NCI-H1048 (cell line): Measurements from ENCODE around the gene CLEC4M.
"Not testable (repeated sequence)": the region's sequence is repeated elsewhere in the genome, so short reads cannot be mapped to it uniquely, and the experiment has no call there.

Experiments
- DNase-seq: peaks from one replicate; lab custom pipeline; 2025; lab: John Stamatoyannopoulos, UW

CLEC4M gene

DNA sequence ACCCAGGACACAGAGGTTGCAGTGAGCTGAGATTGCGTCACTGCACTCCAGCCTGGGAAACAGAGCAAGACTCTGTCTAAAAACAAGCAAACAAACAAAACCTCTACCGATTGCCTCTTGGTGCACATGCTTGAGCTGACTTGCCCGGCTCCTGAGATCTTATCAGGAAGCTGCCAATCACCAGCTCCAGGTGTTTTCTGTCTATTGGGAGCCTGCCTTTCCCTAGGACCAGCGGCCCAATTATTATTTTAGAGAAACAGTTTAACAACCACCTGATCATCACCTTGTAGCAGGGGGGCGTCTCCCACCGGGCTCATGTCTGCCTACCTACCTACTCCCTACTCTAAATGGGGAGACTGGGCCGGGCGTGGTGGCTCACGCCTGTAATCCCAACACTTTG, 10.8 kb downstream of the CLEC4M start:
- no peak for DNase-seq

DNA sequence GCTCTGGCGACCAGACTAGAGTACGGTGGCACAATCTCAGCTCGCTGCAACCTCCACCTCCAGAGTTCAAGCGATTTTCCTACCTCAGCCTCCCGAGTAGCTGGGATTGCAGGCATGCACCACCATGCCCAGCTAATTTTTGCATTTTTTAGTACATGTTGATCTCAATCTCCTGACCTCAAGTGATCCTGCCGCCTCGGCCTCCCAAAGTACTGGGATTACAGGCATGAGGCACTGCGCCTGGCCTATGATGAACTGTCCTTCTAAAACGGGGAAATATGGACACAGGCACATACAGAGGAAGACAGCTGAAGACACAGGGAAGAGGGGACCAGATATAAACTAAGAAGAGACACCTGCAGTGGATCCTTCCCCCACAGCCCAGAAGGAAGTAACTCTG, 12.7 kb downstream of the CLEC4M start:
- no peak for DNase-seq

DNA sequence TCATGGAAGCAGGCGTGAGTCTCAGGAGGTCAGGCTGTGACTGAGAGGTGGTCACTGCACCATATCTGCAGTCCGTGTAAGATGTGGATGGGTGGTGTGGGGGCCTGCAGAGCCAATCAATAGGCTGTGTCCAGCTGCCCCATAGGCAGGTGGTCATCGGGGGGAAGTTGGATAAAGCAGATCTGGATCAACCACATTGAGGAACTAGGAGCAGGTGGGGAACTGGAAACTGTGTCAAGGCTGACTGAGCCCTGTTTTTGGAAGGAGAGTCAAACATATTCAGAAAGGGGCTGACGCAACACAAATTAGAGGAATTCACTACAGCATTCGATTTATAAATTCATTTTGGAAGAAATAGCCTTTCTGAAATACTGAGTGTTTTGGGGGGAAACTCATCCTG, 15.0 kb downstream of the CLEC4M start:
- no peak for DNase-seq

DNA sequence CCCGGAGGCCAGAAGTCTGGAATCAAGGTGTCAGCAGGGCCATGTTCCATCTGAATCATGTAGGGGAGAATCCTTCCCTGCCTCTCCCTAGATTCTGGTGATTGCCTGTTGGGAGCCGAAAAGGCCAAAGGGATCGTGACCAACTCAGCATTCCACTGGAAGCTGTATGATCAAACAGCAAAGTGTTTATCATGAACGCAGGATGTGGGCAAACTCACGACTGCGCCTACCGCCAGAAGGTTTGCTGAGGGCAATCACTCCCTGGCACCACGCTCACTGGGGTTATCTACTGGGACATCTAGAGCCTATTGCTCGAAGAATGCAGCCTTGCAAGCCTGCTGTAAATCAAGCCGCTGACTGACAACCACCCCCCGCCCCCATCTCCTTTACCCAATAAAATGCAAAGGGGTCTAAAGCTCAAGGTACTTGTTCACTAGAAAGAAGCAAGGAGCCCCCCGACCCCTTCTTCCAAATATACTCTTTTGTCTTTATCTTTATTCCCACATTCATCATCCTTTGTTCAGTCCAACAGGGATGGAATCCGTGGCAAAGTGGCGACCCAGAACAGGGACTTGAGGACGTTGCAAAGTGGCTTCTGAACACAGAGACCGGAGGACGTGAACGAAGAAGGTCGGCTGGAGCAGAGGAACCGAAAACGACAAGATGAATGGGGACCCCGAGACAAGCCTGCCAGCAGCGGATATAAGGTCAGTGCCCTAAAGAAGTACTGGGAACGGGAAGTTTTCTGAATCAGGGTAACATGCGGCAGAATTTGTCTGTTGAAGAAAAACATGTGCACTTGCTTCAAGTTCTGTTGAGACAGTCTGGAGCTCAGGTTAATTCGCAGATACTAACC, 16.8 kb downstream of the CLEC4M start:
- no peak for DNase-seq

DNA sequence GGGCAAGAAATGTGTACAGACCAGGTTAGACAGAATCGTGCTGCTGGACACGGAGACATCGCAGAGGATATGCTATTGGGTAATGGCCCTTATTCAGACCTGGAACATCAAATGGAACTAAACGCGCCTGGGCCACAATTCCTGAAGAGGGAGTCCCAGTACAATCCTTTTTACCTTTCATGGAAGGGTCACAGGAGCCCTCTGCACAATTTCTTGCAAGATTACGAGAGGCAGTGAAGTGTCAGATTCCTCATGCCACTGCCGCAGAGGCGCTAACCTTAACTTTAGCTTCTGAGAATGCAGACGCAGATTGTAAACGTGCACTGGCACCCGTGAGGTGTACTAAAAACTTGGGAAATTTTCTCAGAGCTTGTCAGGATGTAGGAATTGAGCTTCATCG, 18.1 kb downstream of the CLEC4M start:
- DNase-seq = no peak

DNA sequence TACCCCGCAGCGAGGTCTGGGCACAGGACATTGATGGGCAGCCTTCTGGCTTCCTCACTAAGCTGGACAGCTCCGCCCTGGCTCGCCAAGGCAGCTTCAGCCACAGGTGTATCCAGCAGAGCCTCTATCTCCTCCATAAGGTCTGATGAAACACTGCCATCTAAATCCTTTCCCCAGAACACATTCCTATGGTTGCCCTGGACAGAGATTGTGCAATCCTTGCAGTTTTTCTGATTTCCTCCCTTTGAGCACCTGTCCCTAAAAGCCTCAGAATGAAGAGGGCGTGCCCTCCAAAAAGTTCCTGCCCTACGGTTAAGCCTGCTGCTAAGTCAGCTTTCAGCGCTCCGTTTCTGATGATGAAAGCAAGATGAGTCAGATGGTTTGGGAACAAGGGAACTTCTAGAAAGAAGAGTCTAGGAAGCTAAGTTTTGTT, 21.0 kb downstream of the CLEC4M start:
- no peak for DNase-seq

DNA sequence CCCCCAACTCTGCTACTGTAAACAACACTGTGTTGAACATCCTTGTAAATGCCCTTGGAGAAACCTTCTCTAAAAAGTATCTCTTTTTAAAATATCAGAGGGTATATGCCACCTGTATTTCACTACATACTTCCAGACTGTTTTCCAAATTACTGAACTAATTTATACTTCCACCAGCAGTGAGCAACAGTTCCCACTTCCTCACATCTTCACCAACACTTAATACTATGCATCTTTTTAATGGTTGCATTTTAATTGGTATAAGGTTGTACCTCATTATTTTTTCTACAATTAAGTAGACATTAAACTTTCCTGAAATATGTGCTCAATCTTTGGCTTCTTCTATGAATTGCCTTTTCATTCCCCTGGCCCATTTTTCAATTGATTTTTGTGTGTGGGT, 21.8 kb downstream of the CLEC4M start:
- no peak for DNase-seq

DNA sequence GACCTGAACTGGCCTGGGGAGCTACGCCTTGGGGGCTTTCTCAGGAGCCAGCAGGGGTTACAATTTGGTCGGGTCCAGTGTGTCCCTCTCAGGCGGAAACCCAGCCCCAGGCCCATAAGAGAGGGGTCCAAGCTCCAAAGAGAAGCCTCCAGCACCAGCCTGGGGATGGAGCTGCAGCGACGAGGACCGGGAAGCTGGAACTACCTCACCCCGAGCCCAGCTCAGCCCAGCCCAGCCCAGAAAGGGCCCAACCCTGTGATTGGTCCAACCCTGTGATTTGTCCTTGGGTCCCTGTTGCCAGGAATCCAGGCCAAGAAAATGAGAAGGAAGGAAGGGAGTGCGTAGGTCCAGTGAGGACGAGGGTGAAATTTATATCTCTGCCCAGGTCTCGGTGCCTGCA, 24.1 kb downstream of the CLEC4M start:
- DNase-seq = no peak

DNA sequence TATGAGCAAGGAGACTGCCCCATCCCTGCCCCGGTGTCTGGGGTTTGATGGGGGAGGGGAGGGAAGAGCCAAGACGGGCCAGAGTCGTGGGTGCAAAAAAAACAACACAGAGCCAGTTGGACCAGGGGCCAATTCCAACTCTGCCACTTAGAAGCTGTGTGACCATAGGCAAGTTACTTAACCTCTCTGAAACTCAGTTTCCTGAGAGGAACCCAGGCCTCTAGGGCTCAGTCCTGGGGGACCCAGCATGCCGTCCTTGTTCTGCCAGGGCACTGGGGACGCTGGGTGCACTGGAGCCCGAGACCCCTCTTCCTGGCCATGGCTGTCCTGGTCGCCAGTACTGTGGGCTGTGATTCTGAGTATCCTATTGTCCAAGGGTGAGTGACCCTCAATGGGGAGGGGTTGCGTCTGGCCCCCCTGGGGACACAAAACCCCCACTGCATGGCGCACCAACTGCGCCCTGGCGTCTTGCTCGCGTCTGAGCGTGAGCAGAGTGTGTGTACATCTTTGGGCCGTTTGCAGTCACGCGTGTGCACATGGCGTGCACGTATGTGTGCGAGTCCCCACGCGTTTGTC, 24.6 kb downstream of the CLEC4M start:
- DNase-seq = no peak

DNA sequence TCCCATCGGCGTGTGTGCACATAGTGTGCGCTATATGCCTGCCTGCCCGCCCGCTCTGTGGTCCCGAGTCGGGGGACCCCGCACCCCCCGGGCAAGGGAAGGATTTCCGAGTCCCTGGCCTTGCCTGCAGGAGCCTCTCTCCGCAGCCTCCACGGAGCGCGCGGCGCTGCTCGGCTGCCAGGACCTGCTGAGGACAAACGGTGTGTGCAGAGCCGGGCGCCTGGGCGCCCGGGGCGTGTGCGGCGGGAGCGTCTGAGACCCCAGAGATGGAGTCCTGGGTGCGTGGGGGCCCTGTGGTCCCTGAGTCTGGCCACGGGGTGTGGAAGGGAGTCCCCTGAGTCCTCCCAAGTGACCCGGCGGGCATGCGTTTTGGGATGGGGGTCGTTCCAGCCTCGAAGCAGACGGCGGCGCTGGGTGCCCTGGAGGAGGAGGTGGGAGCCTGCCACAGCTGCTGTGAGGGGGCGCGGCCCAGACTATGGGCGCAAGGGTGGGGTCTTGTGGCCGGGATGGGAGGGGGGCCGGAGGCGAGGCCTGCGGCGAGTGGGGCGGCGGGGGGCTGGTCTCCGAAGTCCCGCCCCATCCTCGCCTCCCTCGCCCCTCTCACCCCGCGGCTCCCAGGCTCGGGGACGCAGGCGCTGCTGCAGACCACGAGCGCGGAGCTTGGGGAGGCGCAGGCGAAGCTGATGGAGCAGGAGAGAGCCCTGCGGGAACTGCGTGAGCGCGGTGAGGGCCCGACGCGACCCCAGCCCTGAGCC, 25.3 kb downstream of the CLEC4M start:
- no peak for DNase-seq

DNA sequence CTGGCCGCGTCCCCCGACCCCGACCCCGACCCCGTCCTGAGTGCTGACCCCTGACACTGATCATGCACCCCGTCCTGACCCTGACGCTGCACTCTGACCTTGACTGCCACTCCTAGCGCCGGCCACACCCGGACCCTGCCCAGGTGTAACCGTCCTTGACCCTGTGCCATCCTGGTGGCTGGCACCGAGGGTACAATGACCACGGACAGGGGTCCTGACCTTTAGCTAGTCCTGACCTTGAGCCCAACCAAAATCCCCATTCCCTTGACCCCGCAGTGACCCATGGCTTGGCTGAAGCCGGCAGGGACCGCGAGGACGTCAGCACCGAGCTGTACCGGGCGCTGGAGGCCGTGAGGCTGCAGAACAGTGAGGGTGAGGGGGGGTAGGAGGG, 25.9 kb downstream of the CLEC4M start:
- DNase-seq = no peak

DNA sequence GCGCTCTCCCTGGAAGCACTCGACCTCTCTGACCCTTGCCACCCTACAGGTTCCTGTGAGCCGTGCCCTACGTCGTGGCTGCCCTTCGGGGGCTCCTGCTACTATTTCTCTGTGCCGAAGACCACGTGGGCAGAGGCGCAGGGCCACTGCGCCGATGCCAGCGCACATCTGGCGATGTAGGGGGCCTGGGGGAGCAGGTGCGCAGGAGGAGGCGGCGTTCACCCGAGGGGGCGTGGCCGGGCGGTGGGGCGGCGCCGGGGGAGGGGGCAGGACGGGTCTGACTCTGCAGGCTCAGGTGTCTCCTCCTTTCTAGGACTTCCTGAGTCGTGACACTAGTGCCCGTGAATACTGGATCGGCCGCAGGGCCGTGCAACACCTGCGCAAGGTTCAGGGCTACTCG, 26.4 kb downstream of the CLEC4M start:
- DNase-seq = no peak

DNA sequence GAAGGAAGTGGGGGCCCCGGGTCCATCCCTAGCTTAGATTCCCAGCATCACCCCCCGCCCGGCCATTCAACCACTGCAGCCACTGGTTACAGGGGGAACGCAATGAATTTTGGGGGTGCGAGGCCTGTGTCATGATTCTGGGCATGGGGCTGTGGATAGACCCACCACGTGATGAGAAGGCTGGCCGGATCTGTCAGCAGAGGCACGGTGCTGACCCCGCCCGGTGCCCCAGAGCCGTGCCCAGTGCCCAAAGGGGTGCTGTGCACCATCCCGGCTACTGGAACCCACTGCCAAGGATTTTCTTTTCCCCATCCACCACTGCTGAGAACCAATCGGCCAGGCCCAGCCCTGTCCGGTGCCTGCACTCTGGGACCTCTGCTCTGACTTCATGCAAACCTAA, 27.4 kb downstream of the CLEC4M start:
- no peak for DNase-seq

DNA sequence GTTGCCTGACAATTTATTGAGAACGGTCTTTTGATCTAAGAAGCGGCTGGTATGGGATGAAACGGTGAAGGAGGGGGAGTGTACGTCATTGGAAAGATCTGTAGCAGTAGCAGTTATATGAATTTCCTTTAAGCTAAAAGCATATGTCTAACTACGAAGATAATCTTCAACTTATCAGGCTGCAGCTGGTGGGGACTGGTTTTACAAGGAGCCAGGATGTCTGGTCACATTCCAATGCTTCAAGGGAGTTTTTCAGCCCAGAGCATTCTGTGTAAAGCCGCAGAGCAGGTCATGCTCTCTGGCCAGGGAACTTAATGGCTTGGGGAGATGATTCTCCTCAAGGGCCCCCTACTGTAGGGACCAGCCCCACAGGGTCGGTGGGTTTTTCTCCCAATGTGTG, 29.2 kb downstream of the CLEC4M start:
- no peak for DNase-seq

DNA sequence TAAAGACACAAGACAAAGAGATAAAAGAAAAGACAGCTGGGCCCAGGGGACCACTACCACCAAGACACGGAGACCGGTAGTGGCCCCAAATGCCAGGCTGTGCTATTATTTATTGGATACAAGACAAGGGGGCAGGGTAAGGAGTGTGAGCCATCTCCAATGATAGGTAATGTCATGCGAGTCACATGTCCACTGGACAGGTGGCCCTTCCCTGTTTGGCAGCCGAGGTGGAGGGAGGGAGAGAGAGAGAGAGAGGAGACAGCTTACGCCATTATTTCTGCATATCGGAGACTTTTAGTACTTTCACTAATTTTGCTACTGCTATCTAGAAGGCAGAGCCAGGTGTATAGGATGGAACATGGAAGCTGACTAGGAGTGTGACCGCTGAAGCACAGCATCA, 29.7 kb downstream of the CLEC4M start:
- DNase-seq = not testable (repeated sequence)

DNA sequence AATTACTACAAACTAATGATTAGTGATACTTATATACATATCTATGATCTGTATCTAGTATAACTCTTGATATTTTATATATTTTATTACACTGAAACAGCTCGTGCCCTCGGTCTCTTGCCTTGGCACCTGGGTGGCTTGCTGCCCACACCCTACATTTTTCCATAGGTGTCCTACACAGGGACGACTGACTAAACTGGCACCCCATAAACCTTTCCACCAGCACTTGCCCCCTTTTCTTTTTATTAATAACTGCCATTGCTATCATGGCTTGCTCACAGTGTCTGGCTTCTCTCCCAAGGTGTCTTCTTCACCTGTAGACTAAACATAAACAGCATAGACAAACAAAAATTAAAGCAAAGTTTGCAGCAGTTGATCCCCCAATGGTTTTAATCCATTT, 30.4 kb downstream of the CLEC4M start:
- no peak for DNase-seq

DNA sequence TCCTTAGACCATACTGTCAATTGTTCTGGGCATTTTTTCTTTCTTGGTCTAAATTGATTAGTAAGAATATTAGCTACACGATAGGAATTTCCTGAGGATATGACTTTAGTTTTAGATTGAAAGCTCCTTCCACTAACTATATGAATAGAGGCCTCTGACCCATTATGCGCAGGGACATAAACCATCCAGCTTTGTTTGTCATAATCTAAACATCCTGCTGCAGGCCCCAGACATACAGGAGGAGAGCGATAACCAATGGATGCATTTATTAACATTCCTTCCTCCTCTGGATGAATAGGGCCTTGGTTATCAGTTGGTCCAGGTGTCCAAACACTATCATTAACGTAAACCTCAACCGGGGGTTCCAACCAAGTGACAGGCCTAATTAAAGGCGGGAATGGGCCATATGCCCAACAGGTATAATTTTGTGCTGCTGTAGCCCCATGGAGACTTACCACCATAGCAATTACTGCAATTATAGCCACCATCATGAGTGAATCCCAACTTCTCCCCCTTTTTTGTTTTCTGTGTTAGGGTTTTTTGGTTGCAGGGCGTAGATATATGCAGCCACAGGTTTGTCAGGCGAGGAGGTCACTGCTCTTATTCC, 32.6 kb downstream of the CLEC4M start:
- no peak for DNase-seq

DNA sequence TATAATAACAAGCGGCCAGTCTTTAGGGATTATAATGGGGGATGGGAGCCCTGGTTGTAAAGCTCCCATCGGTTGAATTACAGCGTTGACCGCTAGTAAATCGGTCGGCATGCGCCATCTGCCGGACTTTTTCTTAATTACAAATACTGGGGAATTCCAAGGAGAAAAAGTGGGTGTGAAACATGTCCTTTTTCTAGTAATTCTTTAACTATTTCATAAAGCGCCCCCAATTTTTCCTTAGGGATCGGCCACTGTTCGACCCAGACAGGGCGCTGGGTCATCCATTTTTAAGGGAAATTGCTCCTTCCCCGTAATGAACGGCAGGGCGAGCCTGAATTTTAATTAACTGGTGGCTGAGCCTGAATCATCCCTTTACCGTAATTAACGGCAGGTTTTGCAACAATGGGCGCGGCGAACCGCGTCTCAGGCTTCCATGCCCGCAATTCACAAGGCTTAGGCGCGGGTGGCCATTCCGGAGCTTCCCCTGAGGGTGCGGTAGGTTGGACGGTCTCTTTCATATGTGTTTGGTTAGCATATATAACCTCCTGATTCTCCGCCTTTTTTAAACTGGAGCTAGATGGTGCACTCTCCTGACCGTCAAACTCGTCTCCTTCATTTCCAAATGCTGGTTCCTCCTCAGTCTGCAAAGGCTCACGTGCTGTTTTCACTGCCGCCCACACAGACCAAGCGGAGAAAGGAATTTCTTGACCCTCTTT, 36.8 kb downstream of the CLEC4M start:
- DNase-seq = peak; percentile 37

DNA sequence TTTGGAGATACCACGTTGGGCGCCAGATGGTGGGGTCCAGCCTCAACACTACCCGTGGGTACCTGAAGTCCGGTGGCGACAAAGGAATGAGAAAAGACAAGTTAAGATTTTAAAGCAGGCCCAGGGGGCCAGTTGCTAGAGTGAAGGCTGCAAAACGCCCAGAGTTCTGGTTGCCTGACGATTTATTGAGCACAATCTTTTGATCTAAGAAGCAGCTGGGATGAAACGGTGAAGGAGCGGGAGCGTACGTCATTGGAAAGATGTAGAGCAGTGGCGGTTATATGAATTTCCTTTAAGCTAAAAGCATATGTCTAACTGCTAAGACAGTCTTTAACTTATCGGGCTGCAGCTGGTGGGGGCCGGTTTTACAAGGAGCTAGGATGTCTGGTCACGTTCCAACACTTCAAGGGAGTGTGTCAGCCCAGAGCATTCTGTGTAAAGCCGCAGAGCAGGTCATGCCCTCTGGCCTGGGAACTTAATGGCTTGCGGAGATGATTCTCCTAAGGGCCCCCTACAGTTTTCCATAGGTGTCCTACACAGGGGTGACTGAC, 38.1 kb downstream of the CLEC4M start:
- DNase-seq = no peak

DNA sequence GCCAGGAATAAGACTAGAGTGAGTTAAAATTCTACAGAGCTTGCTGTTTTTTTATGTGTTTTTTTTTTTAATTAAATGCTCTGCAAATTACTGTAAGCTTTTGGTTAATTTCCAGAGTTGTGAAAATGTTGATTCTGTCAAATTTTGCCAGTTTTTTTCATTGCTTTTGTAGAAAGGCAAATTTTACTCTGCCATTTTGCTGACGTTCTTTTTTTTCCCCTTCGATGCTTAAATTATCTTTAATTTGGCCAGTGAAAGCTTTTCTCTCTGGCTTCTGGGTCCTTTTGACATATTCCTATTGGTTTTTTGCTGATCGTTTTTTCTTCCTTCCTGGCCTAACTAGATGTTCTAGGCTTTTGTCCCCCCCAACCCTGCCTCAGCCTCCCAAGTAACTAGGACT, 43.2 kb downstream of the CLEC4M start:
- DNase-seq = no peak

DNA sequence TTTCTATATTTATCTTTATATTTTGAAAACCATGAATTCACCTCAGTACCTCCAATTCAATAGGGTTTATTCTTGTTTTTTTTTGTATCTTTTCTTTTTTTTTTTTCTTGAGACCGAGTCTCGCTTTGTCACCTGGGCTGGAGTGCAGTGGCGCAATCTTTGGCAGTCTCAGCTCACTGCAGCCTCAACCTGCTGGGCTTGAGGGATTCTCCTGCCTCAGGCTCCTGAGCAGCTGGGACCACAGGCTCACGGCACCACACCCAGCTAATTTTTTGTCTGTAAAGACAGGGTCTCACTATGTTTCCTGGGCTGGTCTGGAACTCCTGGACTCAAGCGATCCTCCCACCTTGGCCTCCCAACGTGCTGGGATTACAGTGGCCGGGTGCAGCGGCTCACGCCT, 43.8 kb downstream of the CLEC4M start:
- DNase-seq = no peak

DNA sequence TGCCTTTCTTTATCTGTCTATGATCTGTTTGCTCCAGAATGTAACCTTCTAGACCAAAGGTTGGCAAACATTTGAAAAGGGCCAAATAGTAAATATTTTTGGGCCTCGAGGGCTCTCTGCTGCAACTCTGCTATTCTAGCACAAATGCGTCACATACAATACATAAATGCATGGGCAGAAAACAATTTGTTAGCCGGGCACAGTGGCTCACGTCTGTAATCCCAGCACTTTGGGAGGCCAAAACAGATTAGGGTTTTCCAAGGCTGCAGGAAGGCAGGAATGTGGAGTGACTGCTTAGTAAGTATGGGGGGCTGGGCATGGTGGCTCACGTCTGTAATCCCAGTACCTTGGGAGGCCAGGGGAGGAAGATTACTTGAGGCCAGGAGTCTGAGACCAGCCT, 45.1 kb downstream of the CLEC4M start:
- DNase-seq = no peak
